Activated T-cell treated with anti-CD3 and anti-CD28 coated beads, Interleukin-2, amount 50 U/mL, for 4 hours (primary cell): ENCODE data around the gene C3AR1. TPM values are rescaled to one million over a fixed set of nuclear protein-coding genes. Genes with fewer than 3 reads are reported as not detected.
A peak's percentile ranks its signal among the peaks of the same experiment; 100 is the strongest.
"Not testable (repeated sequence)": the region's sequence is repeated elsewhere in the genome, so short reads cannot be mapped to it uniquely, and the experiment has no call there.

Experiments
- ATAC-seq, 2 donors: fragments of 200-7000 bp; cut with Tn5 transposase; one replicate each; pipeline ENCODE4 v1.10.0; 2021
- DNase-seq: peaks from one replicate; pipeline ENCODE4 v3.0.0-alpha.2; 2020
- H3K27me3 Mint-ChIP-seq: one replicate; pipeline ENCODE4 v1.8.0; 2021; ENCODE audit warnings: low read depth, mixed read lengths
- H3K36me3 Mint-ChIP-seq: one replicate; pipeline ENCODE4 v1.8.0; 2022; ENCODE audit warnings: mixed read lengths; ENCODE audit not compliant: insufficient read depth
- H3K4me1 Mint-ChIP-seq: one replicate; pipeline ENCODE4 v1.8.0; 2021; ENCODE audit warnings: low read depth, mixed read lengths
- H3K4me3 Mint-ChIP-seq: one replicate; pipeline ENCODE4 v1.8.0; 2021; ENCODE audit warnings: mild to moderate bottlenecking, moderate library complexity, mixed read lengths
- H3K9me3 Mint-ChIP-seq: one replicate; pipeline ENCODE4 v1.8.0; 2021; ENCODE audit warnings: mixed read lengths
- total RNA-seq, 3 donors: library from RNA; stranded (reverse); gene quantifications; one replicate each; pipeline ENCODE4 v1.2.1, GENCODE V29; 2021

Gene C3AR1
- total RNA-seq, 3 donors from 2014 or later = 0.49 to 1.5 (median 0.63) TPM

DNA sequence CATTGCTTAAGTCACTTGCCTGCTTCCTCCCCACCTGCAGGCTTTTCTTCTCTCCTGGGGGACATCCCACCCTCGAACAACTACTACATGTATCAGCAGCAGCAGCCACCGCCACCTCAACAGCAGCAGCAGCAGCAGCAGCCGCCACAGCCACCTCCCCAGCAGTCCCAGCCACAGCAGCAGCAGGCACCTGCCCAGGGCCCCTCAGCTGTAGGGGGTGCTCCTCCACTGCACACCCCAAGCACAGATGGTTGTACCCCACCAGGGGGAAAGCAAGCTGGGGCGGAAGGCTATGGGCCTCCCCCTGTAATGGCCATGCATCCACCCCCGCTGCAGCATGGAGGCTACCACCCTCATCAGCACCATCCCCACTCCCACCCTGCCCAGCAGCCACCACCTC lies 18.3 kb downstream of the C3AR1 start:
- Mint-ChIP-seq H3K27me3 (no peaks in the 10 kb centered on the region), H3K4me1 (peaks cover 9% of the 10 kb centered on the region), H3K4me3 (no peak overlapping the region), H3K9me3 (no peaks in the 10 kb centered on the region), H3K36me3 (peaks cover 59% of the 10 kb centered on the region)
- DNase-seq (no peak), ATAC-seq (no peak)

DNA sequence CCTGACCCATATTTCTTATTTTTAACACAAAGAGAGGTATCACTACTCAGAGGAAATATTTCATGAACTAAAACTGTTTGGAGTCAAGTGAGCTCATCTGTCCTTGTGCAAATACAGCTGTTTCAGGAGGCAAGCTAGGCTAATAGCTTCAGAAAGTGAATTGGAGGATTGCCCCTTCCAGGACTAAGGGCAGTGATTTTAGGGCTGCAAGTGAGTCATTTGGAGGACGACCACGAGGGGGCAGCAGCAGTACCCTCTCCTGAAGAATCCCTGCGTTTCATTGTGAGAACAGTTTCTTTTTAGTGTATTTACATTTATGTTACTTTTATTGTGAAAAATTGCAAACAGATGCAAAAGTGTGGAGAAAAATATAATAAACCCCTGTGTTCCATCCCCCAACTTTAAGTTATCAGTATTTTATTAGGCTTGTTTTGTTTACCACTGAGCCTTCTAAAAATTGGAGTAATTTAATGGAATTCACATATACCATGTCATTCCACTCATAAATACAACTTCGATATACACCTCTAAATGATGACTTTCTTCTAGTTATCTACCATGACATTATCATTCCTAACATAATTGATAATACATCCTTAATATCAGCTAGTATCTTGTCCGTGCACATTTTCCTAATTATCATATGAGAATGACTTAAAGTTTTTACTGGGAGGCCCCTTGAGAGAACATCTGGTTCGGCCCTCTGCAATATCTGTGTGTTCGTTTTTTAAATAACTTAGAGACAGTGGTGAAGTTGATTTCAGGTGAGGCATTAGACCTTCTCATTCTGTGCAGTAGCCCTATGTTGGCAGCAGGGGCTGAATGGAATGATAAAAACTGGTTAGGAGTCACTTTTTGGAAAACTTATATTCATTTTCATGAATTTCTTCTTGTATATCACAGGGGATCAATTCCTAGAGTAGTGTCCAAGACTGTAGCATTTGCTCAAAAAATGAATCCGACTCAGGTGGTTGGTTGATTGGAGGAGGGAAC lies 19.9 kb downstream of the C3AR1 start:
- Mint-ChIP-seq H3K36me3 (peaks cover 58% of the 10 kb centered on the region), H3K27me3 (no peaks in the 10 kb centered on the region), H3K4me3 (no peak overlapping the region), H3K4me1 (peaks cover 9% of the 10 kb centered on the region), H3K9me3 (no peaks in the 10 kb centered on the region)
- DNase-seq (peak; percentile 85), ATAC-seq (peak; percentile 65 to 78)

DNA sequence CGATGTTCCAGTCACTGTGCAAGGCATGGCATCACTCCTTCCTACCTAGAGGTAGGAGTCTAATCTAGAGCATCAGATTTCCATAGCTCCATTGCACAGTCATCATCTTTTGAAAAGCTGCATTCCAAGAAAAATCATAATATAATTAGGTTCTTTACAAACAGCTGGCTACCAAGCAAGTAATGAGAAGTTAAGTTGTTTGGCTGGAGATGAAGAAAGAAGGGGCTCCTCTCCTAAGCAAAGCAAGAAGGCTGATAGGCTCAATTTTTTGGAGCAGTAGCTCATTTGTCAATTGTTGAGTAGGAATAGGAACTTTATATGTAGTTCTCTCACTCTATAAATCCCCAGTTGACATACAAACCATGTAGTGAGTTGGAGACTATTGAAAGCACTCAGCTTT lies 25.4 kb downstream of the C3AR1 start:
- ATAC-seq (no peak), DNase-seq (no peak)
- no peaks in the 10 kb centered on the region for H3K27me3 Mint-ChIP-seq
- peaks cover 38% of the 10 kb centered on the region for H3K4me1 Mint-ChIP-seq
- H3K36me3 Mint-ChIP-seq = peaks cover 30% of the 10 kb centered on the region
- H3K4me3 Mint-ChIP-seq = no peak overlapping the region
- H3K9me3 Mint-ChIP-seq = no peaks in the 10 kb centered on the region

DNA sequence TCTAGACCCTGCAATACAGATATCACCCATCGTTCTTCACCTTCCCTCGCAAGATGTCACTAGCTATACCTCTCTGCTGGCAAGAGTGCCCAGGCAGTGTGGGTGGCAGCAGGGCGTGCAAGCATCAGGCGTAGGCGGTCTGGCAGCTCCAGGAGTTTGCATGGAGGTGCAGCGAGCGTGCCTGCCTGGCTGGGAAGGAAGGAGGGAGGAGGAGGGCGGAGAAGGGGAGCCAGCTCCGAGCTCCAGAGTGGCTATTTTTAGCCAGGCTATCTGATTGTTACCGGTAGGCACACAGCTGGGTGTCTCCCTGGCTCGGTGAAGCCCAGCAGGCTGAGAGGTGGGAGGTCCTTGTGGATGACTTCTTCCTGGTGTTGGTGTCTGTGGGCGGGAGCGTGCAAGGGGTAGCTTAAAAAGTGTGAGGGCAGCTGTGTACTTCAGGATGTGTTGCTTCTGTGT lies 27.5 kb downstream of the C3AR1 start:
- DNase-seq (peak; percentile 12), ATAC-seq (peak; percentile 75)
- Mint-ChIP-seq H3K9me3 (no peaks in the 10 kb centered on the region), H3K36me3 (peaks cover 17% of the 10 kb centered on the region), H3K27me3 (no peaks in the 10 kb centered on the region), H3K4me3 (peak overlapping the region; percentile 39), H3K4me1 (peaks cover 59% of the 10 kb centered on the region)

DNA sequence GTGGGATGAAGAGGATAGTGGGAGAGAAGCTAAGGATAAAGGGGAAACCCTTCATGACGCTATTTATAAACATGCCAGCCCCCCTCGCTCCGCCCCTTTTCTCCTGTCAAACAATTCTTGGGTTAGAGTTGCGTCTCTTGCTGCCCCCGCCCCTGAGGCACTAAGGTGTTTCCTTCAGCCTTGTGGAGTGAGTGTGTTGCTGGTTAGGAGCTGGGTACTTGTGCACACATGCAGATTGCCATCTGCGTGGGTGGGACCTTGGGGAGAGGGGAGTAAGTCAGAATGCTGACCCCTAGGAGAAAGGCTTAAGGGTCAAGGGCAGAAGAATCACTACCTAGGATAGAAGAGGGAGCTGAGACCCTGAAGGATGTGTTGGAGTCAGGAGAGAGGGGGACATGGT lies 28.2 kb downstream of the C3AR1 start:
- no peaks in the 10 kb centered on the region for H3K27me3 Mint-ChIP-seq
- peak overlapping the region; percentile 37 for H3K4me3 Mint-ChIP-seq
- peaks cover 66% of the 10 kb centered on the region for H3K4me1 Mint-ChIP-seq
- H3K36me3 Mint-ChIP-seq = peaks cover 13% of the 10 kb centered on the region
- DNase-seq (no peak), ATAC-seq (no peak)
- no peaks in the 10 kb centered on the region for H3K9me3 Mint-ChIP-seq

DNA sequence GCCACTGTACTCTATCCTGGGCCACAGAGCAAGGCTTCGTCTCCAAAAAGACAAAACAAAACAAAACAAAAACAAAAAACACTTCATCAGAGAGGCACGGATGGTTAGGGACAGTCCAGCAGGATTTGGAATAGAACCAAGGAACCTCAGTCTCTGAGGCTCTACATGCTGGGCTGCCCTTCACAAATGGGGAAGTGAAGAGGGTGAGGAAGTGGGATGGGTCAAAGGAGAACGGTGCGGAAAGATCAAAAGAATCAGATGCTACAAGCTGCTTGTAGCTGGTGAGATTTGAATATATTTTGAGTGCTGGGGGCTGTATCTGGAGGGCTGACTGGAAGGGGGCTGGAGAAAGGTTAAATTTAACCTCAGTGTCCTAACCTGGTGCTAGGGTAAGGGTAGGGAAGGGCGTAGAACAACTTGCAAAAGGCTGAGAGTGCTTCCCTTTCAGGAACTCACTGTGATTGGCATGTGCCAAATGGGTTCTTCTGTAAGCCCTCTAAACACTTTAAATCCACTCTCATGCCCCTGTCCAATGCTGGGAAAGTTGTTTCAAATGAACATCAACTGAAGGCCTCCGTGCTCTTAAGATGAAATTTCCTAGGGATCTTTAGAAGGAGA lies 29.0 kb downstream of the C3AR1 start:
- Mint-ChIP-seq H3K4me1 (peaks cover 67% of the 10 kb centered on the region), H3K9me3 (no peaks in the 10 kb centered on the region), H3K4me3 (peak overlapping the region; percentile 54), H3K36me3 (peaks cover 7% of the 10 kb centered on the region), H3K27me3 (no peaks in the 10 kb centered on the region)
- DNase-seq (no peak), ATAC-seq (no peak)

DNA sequence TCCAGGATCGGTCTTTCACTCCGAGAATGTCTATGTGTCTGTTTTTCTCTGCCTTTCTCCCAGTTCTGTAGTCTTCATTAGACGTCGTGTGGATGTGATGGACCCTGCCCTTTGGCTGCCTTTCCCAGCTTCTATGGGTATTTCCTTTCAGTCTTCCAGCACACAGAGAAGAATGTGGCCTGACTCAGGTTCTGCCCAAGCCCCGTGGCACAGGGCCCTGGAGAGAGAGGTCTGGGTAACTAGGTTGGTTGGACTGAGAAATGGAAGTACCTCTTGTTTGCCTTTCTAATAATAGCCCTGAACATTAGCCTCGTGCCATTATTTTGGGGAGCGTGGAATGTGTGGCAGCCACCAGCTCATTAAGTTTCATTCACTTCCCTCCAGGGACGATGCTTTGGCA lies 29.8 kb downstream of the C3AR1 start:
- DNase-seq = no peak
- Mint-ChIP-seq H3K36me3 (peaks cover 6% of the 10 kb centered on the region), H3K4me1 (peaks cover 72% of the 10 kb centered on the region), H3K4me3 (no peak overlapping the region), H3K27me3 (no peaks in the 10 kb centered on the region), H3K9me3 (no peaks in the 10 kb centered on the region)
- ATAC-seq = no peak

DNA sequence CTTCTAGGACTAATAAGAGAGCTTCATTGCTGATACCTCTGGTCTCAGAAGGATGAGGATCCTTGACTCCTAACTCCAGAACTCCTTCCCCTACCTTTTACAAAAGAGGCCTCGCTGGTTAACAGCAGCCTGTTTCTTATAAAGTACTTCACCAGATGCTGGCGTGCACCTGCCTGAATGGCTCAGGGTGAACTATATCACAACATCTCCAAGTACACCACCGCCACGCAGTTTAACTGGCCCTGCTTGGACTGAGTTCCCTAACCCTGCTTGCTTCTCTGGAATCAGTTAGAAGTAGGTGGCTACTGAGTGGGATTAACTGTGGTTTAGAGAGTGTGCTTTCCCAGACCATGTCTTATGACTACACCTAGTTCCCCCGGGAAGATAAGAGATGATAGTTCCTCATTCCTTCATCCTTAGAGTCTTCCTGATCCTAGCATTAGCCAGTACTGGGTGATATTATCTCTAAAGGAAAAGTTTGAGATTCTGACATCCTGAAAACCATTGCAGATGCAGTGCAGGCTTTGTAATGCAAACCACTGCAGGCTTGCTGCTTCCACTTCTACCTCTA lies 30.6 kb downstream of the C3AR1 start:
- no peak for DNase-seq
- no peaks in the 10 kb centered on the region for H3K27me3 Mint-ChIP-seq
- no peaks in the 10 kb centered on the region for H3K9me3 Mint-ChIP-seq
- H3K36me3 Mint-ChIP-seq = peaks cover 6% of the 10 kb centered on the region
- no peak for ATAC-seq
- peak overlapping the region; percentile 89 for H3K4me3 Mint-ChIP-seq
- peaks cover 72% of the 10 kb centered on the region for H3K4me1 Mint-ChIP-seq

DNA sequence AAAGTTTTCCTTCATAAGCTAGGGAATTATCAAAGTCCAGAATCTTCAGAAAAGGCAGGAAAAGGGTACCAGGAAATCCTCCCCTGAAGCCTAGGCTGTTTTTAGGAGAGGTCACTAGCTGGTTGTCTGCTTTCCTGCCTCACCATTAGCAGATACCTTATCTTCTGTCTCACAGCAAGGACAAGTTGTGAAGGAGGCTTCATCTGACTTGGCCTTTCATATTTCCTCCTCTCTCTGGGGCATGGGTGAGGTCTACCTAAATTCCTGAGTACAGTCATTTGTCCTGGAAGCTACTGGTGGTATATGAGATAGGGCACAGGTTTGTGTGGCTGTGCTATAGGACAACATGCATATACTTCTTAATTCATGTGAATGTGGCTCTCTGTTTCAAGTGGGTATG lies 31.4 kb downstream of the C3AR1 start:
- Mint-ChIP-seq H3K9me3 (no peaks in the 10 kb centered on the region), H3K4me1 (peaks cover 71% of the 10 kb centered on the region), H3K36me3 (peaks cover 5% of the 10 kb centered on the region), H3K4me3 (peak overlapping the region; percentile 89), H3K27me3 (no peaks in the 10 kb centered on the region)
- ATAC-seq = no peak
- no peak for DNase-seq

DNA sequence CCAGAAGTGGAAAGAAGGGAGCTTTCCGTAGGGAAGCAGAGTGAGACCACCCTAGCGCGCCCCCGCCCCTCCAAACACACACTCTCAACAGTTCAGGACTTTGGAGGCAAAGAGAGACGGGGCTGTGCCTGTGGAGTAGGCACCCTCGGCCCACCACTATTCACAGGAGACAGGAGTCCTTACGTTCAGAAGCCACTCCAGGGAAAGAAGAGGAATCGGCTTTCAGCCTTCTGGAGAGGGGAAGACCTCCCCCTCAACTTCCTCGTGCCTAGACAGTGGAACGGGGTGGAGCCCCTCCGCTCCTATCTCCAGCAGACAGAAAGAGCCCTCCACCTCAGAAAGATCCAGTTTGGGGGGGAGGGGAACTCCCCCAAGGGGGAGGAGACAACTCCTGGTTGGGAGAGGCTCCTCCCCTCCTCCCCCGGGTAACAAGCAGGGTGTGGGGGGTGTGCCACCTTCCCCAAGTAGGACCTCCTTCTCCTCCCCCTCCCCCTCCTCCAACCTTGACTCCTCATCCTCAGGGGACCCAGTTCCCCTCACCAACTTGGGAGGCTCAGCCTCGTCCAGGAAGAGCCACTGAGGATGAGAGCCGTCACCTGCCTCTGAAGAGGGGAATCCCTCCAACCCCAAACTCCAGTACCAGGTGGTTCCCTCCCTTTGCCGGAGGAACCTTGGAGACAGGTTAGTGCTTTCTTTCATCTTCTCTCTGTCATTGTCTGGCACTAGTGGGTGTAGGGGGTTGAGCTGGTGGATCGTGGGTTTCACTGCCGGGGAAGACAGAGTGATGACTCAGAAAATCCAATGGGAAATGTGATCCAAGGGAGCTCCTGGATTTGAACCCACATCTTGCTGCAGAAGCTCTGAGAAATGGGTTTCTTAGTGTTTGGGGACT lies 32.8 kb downstream of the C3AR1 start:
- H3K9me3 Mint-ChIP-seq = no peaks in the 10 kb centered on the region
- H3K27me3 Mint-ChIP-seq = no peaks in the 10 kb centered on the region
- H3K4me3 Mint-ChIP-seq = peak overlapping the region; percentile 89
- DNase-seq = peak; percentile 50
- H3K4me1 Mint-ChIP-seq = peaks cover 60% of the 10 kb centered on the region
- ATAC-seq = peak; percentile 15
- H3K36me3 Mint-ChIP-seq = peaks cover 3% of the 10 kb centered on the region

DNA sequence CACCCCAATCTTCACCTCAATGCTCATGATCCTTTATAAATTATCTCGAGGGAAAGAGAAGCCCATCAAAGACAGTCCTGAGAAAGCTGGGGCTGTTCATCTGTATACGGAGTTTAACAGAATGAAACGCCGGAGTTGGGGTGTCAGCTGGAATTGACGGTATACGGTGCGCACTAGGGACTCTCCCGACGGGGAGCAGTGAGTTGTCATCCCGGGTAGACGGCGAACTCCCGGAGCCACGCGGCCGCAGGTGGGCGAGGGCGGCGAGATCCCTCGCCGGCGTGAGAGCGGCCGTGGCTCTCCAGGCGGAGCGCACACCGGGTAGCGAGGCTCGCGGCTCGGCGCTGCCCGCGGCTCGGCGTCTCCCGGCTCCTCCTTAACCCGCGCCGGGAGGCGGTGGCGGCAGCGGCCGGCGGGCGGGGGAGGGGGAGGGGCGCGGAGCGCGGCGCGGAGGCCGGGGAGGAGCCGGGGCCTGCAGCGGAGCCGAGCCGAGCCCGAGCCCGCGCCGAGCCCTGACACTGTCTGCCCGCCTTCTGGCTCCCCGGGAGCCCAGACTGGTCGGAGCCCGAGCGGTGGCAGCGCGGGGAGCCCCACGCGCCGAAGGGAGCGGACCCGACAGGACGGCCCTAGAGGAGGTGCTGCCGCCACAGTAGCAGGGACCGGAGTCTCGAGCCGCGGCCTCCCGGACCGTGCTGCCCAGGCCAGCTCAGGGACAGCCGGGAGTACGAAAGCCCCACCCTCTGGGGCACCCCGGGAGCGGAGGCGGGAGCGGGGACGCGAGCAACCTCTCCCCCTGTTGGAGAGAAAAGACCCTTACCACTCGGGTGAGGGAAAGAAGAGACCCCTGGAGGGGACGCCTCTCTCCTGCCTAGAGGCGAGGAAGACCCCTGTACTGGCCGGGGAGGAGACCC lies 33.7 kb downstream of the C3AR1 start, which contains the start of gene FOXJ2:
Gene FOXJ2, plus strand, starts transcription at position 475 of the 911 bp plus-strand sequence. CDS start 7,117 bp downstream, outside the sequence.
- peak; percentile 80 for DNase-seq
- ATAC-seq = peak; percentile 93

DNA sequence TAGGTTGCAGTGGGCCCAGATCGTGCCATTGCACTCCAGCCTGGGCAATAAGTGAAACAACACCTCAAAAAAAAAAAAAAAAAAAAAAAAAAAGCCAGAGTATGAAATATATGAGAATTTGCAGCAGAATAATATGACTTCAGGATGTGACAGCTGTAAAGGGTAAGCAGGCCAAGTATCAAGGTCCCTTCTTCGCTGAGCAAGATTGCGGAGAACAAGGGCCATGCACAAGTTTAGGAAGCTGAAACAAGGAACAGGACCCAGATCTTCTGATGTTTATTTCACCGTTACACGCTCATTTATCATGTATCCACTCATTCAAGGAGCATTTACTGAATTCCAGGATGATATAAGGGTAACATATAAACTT lies 34.3 kb downstream of the C3AR1 start:
- peak overlapping the region; percentile 84 for H3K4me3 Mint-ChIP-seq
- no peak for ATAC-seq
- peaks cover 3% of the 10 kb centered on the region for H3K36me3 Mint-ChIP-seq
- no peak for DNase-seq
- peaks cover 52% of the 10 kb centered on the region for H3K4me1 Mint-ChIP-seq
- no peaks in the 10 kb centered on the region for H3K27me3 Mint-ChIP-seq
- no peaks in the 10 kb centered on the region for H3K9me3 Mint-ChIP-seq

More for the DNA sequence above, 33.7 kb downstream of the C3AR1 start, which contains the start of gene FOXJ2:
- Mint-ChIP-seq H3K27me3 (no peaks in the 10 kb centered on the region), H3K9me3 (no peaks in the 10 kb centered on the region), H3K4me1 (peaks cover 55% of the 10 kb centered on the region), H3K36me3 (peaks cover 3% of the 10 kb centered on the region), H3K4me3 (peak within 1 kb of the TSS; percentile 89)

DNA sequence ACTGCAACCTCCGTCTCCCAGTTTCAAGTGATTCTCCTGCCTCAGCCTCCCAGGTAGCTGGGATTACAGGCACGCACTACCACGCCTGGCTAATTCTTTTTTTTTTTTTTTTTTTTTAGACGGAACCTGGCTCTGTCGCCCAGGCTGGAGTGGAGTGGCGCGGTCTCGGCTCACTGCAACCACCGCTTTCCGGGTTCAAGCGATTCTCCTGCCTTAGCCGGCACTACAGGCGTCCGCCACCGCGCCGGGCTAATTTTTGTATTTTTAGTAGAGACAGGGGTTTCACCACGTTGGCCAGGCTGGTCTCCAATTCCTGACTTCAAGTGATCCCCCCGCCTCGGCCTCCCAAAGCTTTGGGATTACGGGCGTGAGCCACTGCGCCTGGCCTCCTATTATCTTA lies 35.1 kb downstream of the C3AR1 start:
- H3K9me3 Mint-ChIP-seq, ATAC-seq, H3K36me3 Mint-ChIP-seq, DNase-seq, H3K4me3 Mint-ChIP-seq, H3K27me3 Mint-ChIP-seq: not testable (repeated sequence)
- H3K4me1 Mint-ChIP-seq = peaks cover 49% of the 10 kb centered on the region
